SJCRH30 (cell line): ENCODE results near the gene ANKRD10. TPM values are rescaled to one million over a fixed set of nuclear protein-coding genes. Genes with fewer than 3 reads are reported as not detected.
A peak's percentile ranks its signal among the peaks of the same experiment; 100 is the strongest.

Experiments used
- DNase-seq, 2 experiments: peaks; one replicate each; pipeline ENCODE4 v3.0.0-alpha.2; 2015 to 2020
- H3K27ac ChIP-seq: fragments of 250-450 bp; sonication (Bioruptor Pico); 2 replicates; pipeline ENCODE4 v1.5.1; 2020; ENCODE audit warnings: mild to moderate bottlenecking, moderate library complexity
- H3K27me3 ChIP-seq: fragments of 250-450 bp; sonication (Bioruptor Pico); 2 replicates; pipeline ENCODE4 v1.5.1; 2020; ENCODE audit warnings: mild to moderate bottlenecking, moderate library complexity
- H3K36me3 ChIP-seq: fragments of 250-450 bp; sonication (Bioruptor Pico); 2 replicates; pipeline ENCODE4 v1.5.1; 2020; ENCODE audit warnings: mild to moderate bottlenecking, moderate library complexity
- H3K4me1 ChIP-seq: fragments of 250-450 bp; sonication (Bioruptor Pico); 2 replicates; pipeline ENCODE4 v1.5.1; 2020; ENCODE audit warnings: mild to moderate bottlenecking, moderate library complexity
- H3K4me3 ChIP-seq: fragments of 250-450 bp; sonication (Bioruptor Pico); 2 replicates; pipeline ENCODE4 v1.5.1; 2020; ENCODE audit warnings: mild to moderate bottlenecking, moderate library complexity
- H3K9me3 ChIP-seq: fragments of 250-450 bp; sonication (Bioruptor Pico); replicated peaks from 2 replicates; pipeline ENCODE4 v1.5.1; 2020; ENCODE audit warnings: mild to moderate bottlenecking, moderate library complexity
- total RNA-seq: library from RNA; depleted of rRNA; stranded (reverse); fragments of >200 nt; shearing (Covaris generic); gene quantifications from 2 replicates; pipeline ENCODE4 v1.2.3, GENCODE V29; 2014

ANKRD10 gene
- total RNA-seq, 1 experiment from 2014 or later = 68.2 TPM

- Histone ChIP-seq H3K27me3 (no peaks in the 10 kb centered on the region), H3K4me1 (no peaks in the 10 kb centered on the region), H3K36me3 (no peaks in the 10 kb centered on the region), H3K9me3 (no peaks in the 10 kb centered on the region), H3K27ac (no peak overlapping the region), H3K4me3 (no peak overlapping the region)
- no peak for DNase-seq
Observed at GRCh38 chr13:110929104-110929777, 14.4 kb upstream of the ANKRD10 start.

DNA sequence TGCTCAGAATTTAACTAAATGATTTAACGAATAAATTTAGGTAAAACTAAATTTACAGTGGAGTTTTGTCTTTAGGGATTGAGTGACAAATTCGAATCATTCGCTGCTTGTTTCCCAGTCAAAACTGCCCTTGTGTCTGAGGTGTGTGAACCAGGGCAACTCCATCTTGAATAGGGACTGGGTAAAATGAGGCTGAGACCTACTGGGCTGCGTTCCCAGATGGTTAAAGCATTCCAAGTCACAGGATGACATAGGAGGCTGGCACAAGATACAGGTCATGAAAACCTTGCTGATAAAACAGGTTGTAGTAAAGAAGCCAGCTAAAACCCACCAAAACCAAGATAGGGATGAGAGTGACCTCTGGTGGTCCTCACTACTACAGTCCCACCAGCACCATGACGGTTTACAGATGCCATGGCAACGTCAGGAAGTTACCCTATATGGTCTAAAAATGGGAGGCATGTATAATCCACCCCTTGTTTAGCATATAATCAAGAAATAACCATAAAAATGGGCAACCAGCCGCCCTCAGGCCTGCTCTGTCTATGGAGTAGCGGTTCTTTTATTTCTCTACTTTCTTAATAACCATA is 10.2 kb upstream of the ANKRD10 start:
- no peak overlapping the region for H3K4me3 ChIP-seq
- no peak overlapping the region for H3K27ac ChIP-seq
- DNase-seq = peak; percentile 18 to 49
- no peaks in the 10 kb centered on the region for H3K27me3 ChIP-seq
- no peaks in the 10 kb centered on the region for H3K4me1 ChIP-seq
- H3K9me3 ChIP-seq = no peaks in the 10 kb centered on the region
- H3K36me3 ChIP-seq = no peaks in the 10 kb centered on the region

- Histone ChIP-seq H3K27me3 (no peaks in the 10 kb centered on the region), H3K9me3 (no peaks in the 10 kb centered on the region), H3K4me1 (no peaks in the 10 kb centered on the region), H3K36me3 (no peaks in the 10 kb centered on the region), H3K27ac (no peak overlapping the region), H3K4me3 (no peak overlapping the region)
- no peak for DNase-seq
Observed at GRCh38 chr13:110924639-110924934, 9.7 kb upstream of the ANKRD10 start.

- no peaks in the 10 kb centered on the region for H3K9me3 ChIP-seq
- H3K36me3 ChIP-seq = no peaks in the 10 kb centered on the region
- no peaks in the 10 kb centered on the region for H3K27me3 ChIP-seq
- no peak for DNase-seq
- H3K4me3 ChIP-seq = no peak overlapping the region
- H3K4me1 ChIP-seq = no peaks in the 10 kb centered on the region
- no peak overlapping the region for H3K27ac ChIP-seq
Observed at GRCh38 chr13:110923777-110924638, 9.1 kb upstream of the ANKRD10 start.

GRCh38 chr13:110923086-110923485 is 8.2 kb upstream of the ANKRD10 start:
- no peak for DNase-seq
- Histone ChIP-seq H3K4me1 (no peaks in the 10 kb centered on the region), H3K4me3 (no peak overlapping the region), H3K36me3 (no peaks in the 10 kb centered on the region), H3K27me3 (no peaks in the 10 kb centered on the region), H3K9me3 (no peaks in the 10 kb centered on the region), H3K27ac (no peak overlapping the region)

DNA sequence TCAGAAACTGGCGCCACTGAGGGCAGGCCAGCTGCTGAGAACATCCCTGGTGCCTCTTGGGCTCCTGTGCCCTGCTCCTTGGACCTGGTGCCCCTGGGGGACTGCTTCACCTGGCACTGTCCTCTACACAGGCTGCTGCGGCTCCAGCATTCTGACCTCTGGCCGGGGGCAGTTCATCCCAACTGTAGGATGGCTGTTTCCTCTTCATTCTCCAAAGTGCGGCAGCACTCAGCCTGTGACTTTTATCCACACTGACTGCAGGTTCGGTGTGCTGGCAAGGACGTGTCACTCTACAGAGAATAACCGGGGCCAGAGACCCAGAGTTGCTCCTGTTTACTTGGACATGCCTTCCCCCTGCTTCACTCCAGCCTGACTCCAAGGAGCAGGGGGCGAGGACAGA is 7.6 kb upstream of the ANKRD10 start:
- no peak overlapping the region for H3K4me3 ChIP-seq
- H3K9me3 ChIP-seq = no peaks in the 10 kb centered on the region
- no peak overlapping the region for H3K27ac ChIP-seq
- H3K27me3 ChIP-seq = no peaks in the 10 kb centered on the region
- DNase-seq = no peak
- no peaks in the 10 kb centered on the region for H3K4me1 ChIP-seq
- H3K36me3 ChIP-seq = no peaks in the 10 kb centered on the region

- Histone ChIP-seq H3K4me1 (peaks cover under 1% of the 10 kb centered on the region; the same call in 1 of the 2 replicates), H3K27ac (no peak overlapping the region), H3K36me3 (no peaks in the 10 kb centered on the region), H3K27me3 (no peaks in the 10 kb centered on the region), H3K9me3 (no peaks in the 10 kb centered on the region), H3K4me3 (no peak overlapping the region)
- no peak for DNase-seq
Observed at GRCh38 chr13:110921695-110922094, 6.8 kb upstream of the ANKRD10 start.

- Histone ChIP-seq H3K27me3 (no peaks in the 10 kb centered on the region), H3K9me3 (no peaks in the 10 kb centered on the region), H3K4me3 (no peak overlapping the region), H3K36me3 (no peaks in the 10 kb centered on the region), H3K4me1 (peaks cover 5% of the 10 kb centered on the region; the same call in 1 of the 2 replicates), H3K27ac (no peak overlapping the region)
- DNase-seq = no peak
Observed at GRCh38 chr13:110921209-110921608, 6.3 kb upstream of the ANKRD10 start.

DNA sequence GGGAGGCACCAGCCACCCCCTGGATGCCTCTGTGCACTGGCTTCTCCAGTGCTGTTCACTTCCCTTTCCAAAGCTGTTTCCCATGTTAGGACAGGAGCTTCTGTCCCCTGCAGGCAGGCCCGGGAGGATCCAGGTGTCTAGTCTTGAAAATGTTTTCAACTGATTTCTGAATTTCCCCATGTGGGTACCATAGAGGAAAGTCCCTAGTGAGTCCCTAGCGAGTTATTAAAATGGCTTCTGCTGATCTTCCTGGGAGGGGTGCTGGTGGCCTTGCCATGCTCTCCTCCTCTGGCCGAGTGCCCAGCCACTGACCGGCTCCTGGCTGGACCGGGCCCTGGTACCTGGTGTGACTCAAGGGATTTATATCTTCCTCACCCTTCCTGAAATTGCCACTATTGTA is 5.2 kb upstream of the ANKRD10 start:
- Histone ChIP-seq H3K36me3 (no peaks in the 10 kb centered on the region), H3K27me3 (no peaks in the 10 kb centered on the region), H3K9me3 (no peaks in the 10 kb centered on the region), H3K4me1 (peaks cover 6% of the 10 kb centered on the region; the same call in 1 of the 2 replicates), H3K4me3 (no peak overlapping the region), H3K27ac (no peak overlapping the region)
- no peak for DNase-seq

DNA sequence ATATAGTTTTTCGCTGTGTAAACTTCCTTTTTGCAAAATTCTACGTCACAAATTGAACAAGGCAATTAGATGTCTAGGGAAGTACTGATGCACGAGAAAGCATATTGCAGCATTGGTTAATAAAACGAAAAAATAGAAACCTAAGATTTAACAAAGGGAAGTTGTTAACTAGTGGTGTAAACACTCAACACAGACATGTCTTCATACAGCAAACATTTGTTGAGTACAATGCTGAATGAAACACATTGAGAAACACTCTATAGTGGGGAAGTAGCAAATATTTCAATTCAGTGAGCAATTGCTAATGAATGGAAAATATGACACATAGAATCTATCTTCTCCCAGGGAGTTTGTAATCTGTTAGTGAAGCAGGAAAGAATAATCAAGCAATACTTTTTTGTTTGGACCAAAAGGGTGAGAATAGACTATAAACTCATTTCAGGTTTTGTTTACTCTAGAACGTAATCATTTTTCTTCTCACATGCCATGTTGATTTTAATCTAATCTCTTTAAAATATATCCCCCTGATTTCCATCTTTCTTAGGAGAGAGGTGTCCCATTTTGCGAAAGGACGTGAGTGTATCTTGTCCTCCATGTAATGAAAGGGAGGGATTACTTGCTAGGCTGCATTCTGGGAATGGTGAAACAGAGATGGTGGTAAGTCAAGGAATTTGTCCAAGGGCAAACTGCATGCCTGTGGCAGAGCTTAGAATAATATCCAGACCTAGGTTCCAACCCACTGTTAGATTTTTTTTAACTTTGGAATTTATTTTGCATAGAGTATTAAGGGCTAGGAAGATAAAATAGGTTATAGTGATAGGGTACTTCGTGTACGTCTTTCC is 1.7 kb upstream of the ANKRD10 start:
- Histone ChIP-seq H3K9me3 (no peaks in the 10 kb centered on the region), H3K4me3 (peak overlapping the region; percentile 100), H3K36me3 (0 out of 2 replicates have a peak, but pooled peaks cover 4% of the 10 kb centered on the region), H3K27me3 (no peaks in the 10 kb centered on the region), H3K27ac (peak overlapping the region; percentile 73; the same call in 1 of the 2 replicates), H3K4me1 (peaks cover 16% of the 10 kb centered on the region; the same call in 1 of the 2 replicates)
- no peak for DNase-seq

- H3K27me3 ChIP-seq = no peaks in the 10 kb centered on the region
- H3K27ac ChIP-seq = peak overlapping the region; percentile 73
- peaks cover 16% of the 10 kb centered on the region; the same call in 1 of the 2 replicates for H3K4me1 ChIP-seq
- H3K9me3 ChIP-seq = no peaks in the 10 kb centered on the region
- peaks cover 4% of the 10 kb centered on the region; the same call in 1 of the 2 replicates for H3K36me3 ChIP-seq
- DNase-seq = no peak
- peak overlapping the region; percentile 100 for H3K4me3 ChIP-seq
Observed at GRCh38 chr13:110915874-110916206, 971 bp upstream of the ANKRD10 start.

- peak; percentile 86 to 90 for DNase-seq
- Histone ChIP-seq H3K36me3 (peaks cover 13% of the 10 kb centered on the region), H3K4me1 (peaks cover 21% of the 10 kb centered on the region; the same call in 1 of the 2 replicates)
Observed at GRCh38 chr13:110914331-110915056, 375 bp downstream of the ANKRD10 start.

GRCh38 chr13:110914081-110914330 is 863 bp downstream of the ANKRD10 start:
- H3K4me3 ChIP-seq = peak overlapping the region; percentile 100
- no peaks in the 10 kb centered on the region for H3K9me3 ChIP-seq
- H3K27me3 ChIP-seq = no peaks in the 10 kb centered on the region
- peaks cover 21% of the 10 kb centered on the region; the same call in 1 of the 2 replicates for H3K4me1 ChIP-seq
- DNase-seq = no peak
- peaks cover 18% of the 10 kb centered on the region for H3K36me3 ChIP-seq
- H3K27ac ChIP-seq = peak overlapping the region; percentile 98

More at GRCh38 chr13:110914331-110915056, 375 bp downstream of the ANKRD10 start:
- Histone ChIP-seq H3K27me3 (no peaks in the 10 kb centered on the region), H3K27ac (peak overlapping the region; percentile 98), H3K4me3 (peak overlapping the region; percentile 100), H3K9me3 (no peaks in the 10 kb centered on the region)
